ENCODE data around the gene CCN6. TPM values are rescaled to one million over a fixed set of nuclear protein-coding genes. Genes with fewer than 3 reads are reported as not detected.

The CCN6 gene
- not detected for total RNA-seq
- under 1 TPM in 1 of 3 donors, not detected in 2; 0.03 TPM for polyA plus RNA-seq
- long read RNA-seq, donor 1: 0 reads
- long read RNA-seq, donor 2: 0 reads

- no peak within 1 kb of the TSS for H3K4me3 ChIP-seq
- WGBS, 5 donors: 82 to 94% (median 90%) methylated on average over 12 of the region's 12 CpGs
- intact Hi-C loops (cut with DNase I; ENCODE audit: low total_unique reads): no loop called here
- no peaks in the 10 kb centered on the region for H3K9me3 ChIP-seq
- no peak for DNase-seq
- no peaks in the 10 kb centered on the region for H3K4me1 ChIP-seq
- no peak within 1 kb of the TSS for H3K27ac ChIP-seq
- H3K36me3 ChIP-seq: no peaks in the 10 kb centered on the region
- TF ChIP-seq CTCF (IDR thresholded peaks at IDR 0.05 in 8 of 11, conservative IDR thresholded peaks at IDR 0.05 in 3 of 11) (no peak), POLR2AphosphoS5 (IDR thresholded peaks at IDR 0.05) (no peak), POLR2A (IDR thresholded peaks at IDR 0.05) (no peak)
- no peaks in the 10 kb centered on the region for H3K27me3 ChIP-seq (replicated peaks in 1 of 7)
These were observed at the start of gene CCN6 for GRCh38 chr6:112054001-112054400. Gene CCN6 (plus strand): TSS chr6:112054104. CDS start chr6:112054358, 254 bp downstream.

GRCh38 chr6:112004201-112005012 lies 49.5 kb upstream of the CCN6 start:
- no peak for DNase-seq
- Histone ChIP-seq H3K9me3 (no peaks in the 10 kb centered on the region), H3K4me1 (peaks cover 0 to 5% (median 0%) of the 10 kb centered on the region in 6 donors), H3K27ac (no peak overlapping the region), H3K27me3 (replicated peaks in 1 of 7) (no peaks in the 10 kb centered on the region), H3K36me3 (no peaks in the 10 kb centered on the region), H3K4me3 (no peak overlapping the region)
- intact Hi-C loops (cut with DNase I; ENCODE audit: low total_unique reads): no loop called here
- no peak for TF ChIP-seq POLR2AphosphoS5 (IDR thresholded peaks at IDR 0.05)
- TF ChIP-seq POLR2A (IDR thresholded peaks at IDR 0.05): no peak
- no peak for TF ChIP-seq CTCF (IDR thresholded peaks at IDR 0.05 in 8 of 11, conservative IDR thresholded peaks at IDR 0.05 in 3 of 11)
- WGBS, 5 donors: 82 to 91% (median 86%) methylated on average over 5 of the region's 5 CpGs

GRCh38 chr6:112005013-112005371 lies 48.9 kb upstream of the CCN6 start:
- intact Hi-C loops (cut with DNase I; ENCODE audit: low total_unique reads): no loop called here
- no peak for TF ChIP-seq POLR2AphosphoS5 (IDR thresholded peaks at IDR 0.05)
- DNase-seq: no peak
- H3K27ac ChIP-seq: no peak overlapping the region
- no peaks in the 10 kb centered on the region for H3K9me3 ChIP-seq
- no peak overlapping the region for H3K4me3 ChIP-seq
- H3K27me3 ChIP-seq (replicated peaks in 1 of 7): no peaks in the 10 kb centered on the region
- WGBS, 5 donors: 53 to 69% (median 61%) methylated on average over 1 of the region's 1 CpG
- peaks cover 0 to 5% (median 0%) of the 10 kb centered on the region in 6 donors for H3K4me1 ChIP-seq
- no peaks in the 10 kb centered on the region for H3K36me3 ChIP-seq

GRCh38 chr6:112007254-112007653 lies 46.6 kb upstream of the CCN6 start:
- peaks cover 0 to 5% (median 0%) of the 10 kb centered on the region in 6 donors for H3K4me1 ChIP-seq
- H3K4me3 ChIP-seq: no peak overlapping the region
- WGBS, 5 donors: 61 to 80% (median 75%) methylated on average over 2 of the region's 2 CpGs
- intact Hi-C loops (cut with DNase I; ENCODE audit: low total_unique reads): no loop called here
- no peaks in the 10 kb centered on the region for H3K36me3 ChIP-seq
- no peak for DNase-seq
- H3K9me3 ChIP-seq: no peaks in the 10 kb centered on the region
- TF ChIP-seq POLR2A (IDR thresholded peaks at IDR 0.05) (no peak), POLR2AphosphoS5 (IDR thresholded peaks at IDR 0.05) (no peak), CTCF (IDR thresholded peaks at IDR 0.05 in 8 of 11, conservative IDR thresholded peaks at IDR 0.05 in 3 of 11) (no peak)
- H3K27me3 ChIP-seq (replicated peaks in 1 of 7): no peaks in the 10 kb centered on the region
- H3K27ac ChIP-seq: no peak overlapping the region

Data from spleen (tissue), 13 donors.